HepG2 (cell line): ENCODE measurements around the gene GGNBP2. TPM values are rescaled to one million over a fixed set of nuclear protein-coding genes. Genes with fewer than 3 reads are reported as not detected.

Source experiments
- CREB1 ChIP-seq, 2 experiments: fragments of 450-650 bp in 1 of 2; IDR thresholded peaks; 2 replicates each; pipeline ENCODE4 v1.6.1; 2016 to 2017; ENCODE audit warnings: control low read depth in 1 of 2, mild to moderate bottlenecking in 1 of 2, missing compliant biosample characterization in 1 of 2, missing genetic modification characterization in 1 of 2
- SALL2 ChIP-seq: sonication (generic); formaldehyde crosslinking; IDR thresholded peaks from 2 replicates; pipeline ENCODE4 v1.8.1; 2023; ENCODE audit warnings: mild to moderate bottlenecking, missing genetic modification reagents, inconsistent platforms
- SATB2 ChIP-seq: sonication (generic); formaldehyde crosslinking; IDR thresholded peaks from 2 replicates; pipeline ENCODE4 v1.5.0; 2020; ENCODE audit warnings: missing genetic modification reagents
- THYN1 ChIP-seq: sonication (generic); formaldehyde crosslinking; IDR thresholded peaks from 2 replicates; pipeline ENCODE4 v1.8.1; 2023; ENCODE audit warnings: low read depth, mild to moderate bottlenecking, moderate library complexity, missing genetic modification reagents, borderline replicate concordance
- ZFP62 ChIP-seq: sonication (generic); formaldehyde crosslinking; IDR thresholded peaks from 2 replicates; pipeline ENCODE4 v1.4.0; 2020; ENCODE audit warnings: missing genetic modification reagents
- ZFP90 ChIP-seq: sonication (generic); formaldehyde crosslinking; IDR thresholded peaks from 2 replicates; pipeline ENCODE4 v1.8.0; 2022; ENCODE audit warnings: missing genetic modification reagents, mild to moderate bottlenecking, inconsistent platforms, borderline replicate concordance
- ZNF180 ChIP-seq: sonication (generic); formaldehyde crosslinking; IDR thresholded peaks from 2 replicates; pipeline ENCODE4 v1.4.0; 2020; ENCODE audit warnings: low read depth, missing genetic modification reagents, borderline replicate concordance
- ZNF441 ChIP-seq: sonication (generic); formaldehyde crosslinking; IDR thresholded peaks from 2 replicates; pipeline ENCODE4 v1.7.0; 2021; ENCODE audit warnings: missing genetic modification reagents, borderline replicate concordance
- ZNF557 ChIP-seq: sonication (generic); formaldehyde crosslinking; IDR thresholded peaks from 2 replicates; pipeline ENCODE4 v1.4.0; 2020; ENCODE audit warnings: missing genetic modification reagents
- ZNF780A ChIP-seq: sonication (generic); formaldehyde crosslinking; IDR thresholded peaks from 2 replicates; pipeline ENCODE4 v1.8.0; 2022; ENCODE audit warnings: mild to moderate bottlenecking, missing genetic modification reagents, moderate library complexity
- ZNF792 ChIP-seq: IDR thresholded peaks from 2 replicates; pipeline ENCODE4 v1.6.1; 2016
- polyA plus RNA-seq, 8 experiments: library from polyadenylated mRNA; depleted of rRNA in 3 of 8; stranded (reverse) in 7 of 8; unstranded in 1 of 8; fragments of >200 nt; fragmentation: Illumina TruSeq in 4 of 8; extraction: Trizol in 4 of 8; gene quantifications; 2 replicates each; pipeline versions ENCODE4 v1.2.1 to v1.2.3, GENCODE V29; 2011 to 2016; ENCODE audit warnings: low read depth in 4 of 8, missing spikeins in 1 of 8, mixed read lengths in 1 of 8; ENCODE audit not compliant: insufficient read depth in 1 of 8
- total RNA-seq, 5 experiments: library from RNA; depleted of rRNA; stranded (reverse); fragments of >200 nt; fragmentation: Illumina TruSeq; extraction: Trizol; gene quantifications; 2 replicates each; pipeline ENCODE4 v1.2.3, GENCODE V29; 2016; ENCODE audit warnings: low read depth in 1 of 5
- TF ChIP-seq, protein P1 (sequence below): sonication (generic); formaldehyde crosslinking; IDR thresholded peaks from 2 replicates; pipeline ENCODE4 v1.9.0; 2021; ENCODE audit warnings: missing genetic modification reagents, borderline replicate concordance
- TF ChIP-seq, protein P2 (sequence below): sonication (generic); formaldehyde crosslinking; conservative IDR thresholded peaks from 2 replicates; pipeline ENCODE4 v1.8.1; 2023; ENCODE audit warnings: missing genetic modification reagents
- TF ChIP-seq, protein P3 (sequence below): IDR thresholded peaks from 2 replicates; pipeline ENCODE4 v1.6.1; 2016; ENCODE audit warnings: low read depth, control low read depth
- TF ChIP-seq, protein P4 (sequence below): sonication (generic); formaldehyde crosslinking; conservative IDR thresholded peaks from 2 replicates; pipeline ENCODE4 v1.5.0; 2020; ENCODE audit warnings: missing genetic modification reagents
- TF ChIP-seq, protein P5 (sequence below): sonication (generic); formaldehyde crosslinking; IDR thresholded peaks from 2 replicates; pipeline ENCODE4 v1.4.0; 2020; ENCODE audit warnings: low read depth, mild to moderate bottlenecking, missing genetic modification reagents
- TF ChIP-seq, protein P6 (sequence below): sonication (generic); formaldehyde crosslinking; IDR thresholded peaks from 2 replicates; pipeline ENCODE4 v1.5.0; 2020; ENCODE audit warnings: missing genetic modification reagents, mild to moderate bottlenecking, borderline replicate concordance
- TF ChIP-seq, protein P7 (sequence below): sonication (generic); formaldehyde crosslinking; IDR thresholded peaks from 2 replicates; pipeline ENCODE4 v1.5.0; 2020; ENCODE audit warnings: missing genetic modification reagents

GGNBP2 gene
- total and polyA plus RNA-seq, 2 of the 13 experiments (the other 11 are each of a cell fraction or from before 2014, with no cell fraction given), result 53.3 to 84.2 TPM

DNA sequence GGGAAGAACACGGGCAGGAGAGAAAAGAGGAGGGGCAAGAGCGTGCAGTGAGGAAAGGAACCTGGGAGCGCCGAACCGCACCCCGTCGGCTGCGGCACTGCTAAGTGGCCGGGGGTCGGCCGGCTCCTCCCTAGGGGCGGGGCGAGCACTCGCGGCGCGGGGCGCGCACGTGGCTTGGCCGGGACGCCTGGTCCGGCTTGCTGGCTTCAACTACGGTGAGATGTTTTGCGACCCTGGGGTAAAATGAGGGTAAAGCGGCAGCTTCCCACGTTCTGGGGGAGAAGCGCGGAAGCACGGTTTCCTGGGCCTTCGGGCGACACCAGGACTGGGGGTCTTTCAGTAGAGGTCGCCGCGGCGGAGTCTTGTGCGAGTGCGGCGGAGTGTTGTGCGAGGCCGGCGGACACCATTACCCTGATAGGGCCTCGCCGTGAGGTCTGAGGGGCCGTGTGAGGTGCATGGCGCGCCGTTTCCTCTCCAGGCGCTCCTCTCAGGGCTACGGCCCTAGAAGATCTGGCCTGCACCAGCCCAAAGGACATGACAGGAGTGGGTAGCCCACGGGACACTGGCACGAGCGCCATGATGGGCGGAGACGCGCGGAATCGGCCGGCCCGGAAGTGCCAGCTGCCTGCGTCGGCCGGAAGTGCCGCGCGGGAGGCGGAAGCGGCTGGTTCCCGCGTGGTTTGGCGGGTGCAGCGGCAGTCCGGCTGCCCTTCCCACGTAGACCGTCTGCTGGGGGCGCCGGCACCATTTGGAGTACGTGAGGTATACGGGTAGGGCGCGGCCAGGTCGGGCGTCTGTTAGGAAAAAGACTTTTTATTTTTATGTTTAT is 9.7 kb upstream of the GGNBP2 start, which contains the start of the genes MYO19 and PIGW (continued):
- TF ChIP-seq, protein P1, sequence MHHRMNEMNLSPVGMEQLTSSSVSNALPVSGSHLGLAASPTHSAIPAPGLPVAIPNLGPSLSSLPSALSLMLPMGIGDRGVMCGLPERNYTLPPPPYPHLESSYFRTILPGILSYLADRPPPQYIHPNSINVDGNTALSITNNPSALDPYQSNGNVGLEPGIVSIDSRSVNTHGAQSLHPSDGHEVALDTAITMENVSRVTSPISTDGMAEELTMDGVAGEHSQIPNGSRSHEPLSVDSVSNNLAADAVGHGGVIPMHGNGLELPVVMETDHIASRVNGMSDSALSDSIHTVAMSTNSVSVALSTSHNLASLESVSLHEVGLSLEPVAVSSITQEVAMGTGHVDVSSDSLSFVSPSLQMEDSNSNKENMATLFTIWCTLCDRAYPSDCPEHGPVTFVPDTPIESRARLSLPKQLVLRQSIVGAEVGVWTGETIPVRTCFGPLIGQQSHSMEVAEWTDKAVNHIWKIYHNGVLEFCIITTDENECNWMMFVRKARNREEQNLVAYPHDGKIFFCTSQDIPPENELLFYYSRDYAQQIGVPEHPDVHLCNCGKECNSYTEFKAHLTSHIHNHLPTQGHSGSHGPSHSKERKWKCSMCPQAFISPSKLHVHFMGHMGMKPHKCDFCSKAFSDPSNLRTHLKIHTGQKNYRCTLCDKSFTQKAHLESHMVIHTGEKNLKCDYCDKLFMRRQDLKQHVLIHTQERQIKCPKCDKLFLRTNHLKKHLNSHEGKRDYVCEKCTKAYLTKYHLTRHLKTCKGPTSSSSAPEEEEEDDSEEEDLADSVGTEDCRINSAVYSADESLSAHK (CRISPR knock-in tag), result no peak
- 0 out of 2 replicates have a peak, but pooled peaks have one; percentile 70 for TF ChIP-seq SATB2 (CRISPR knock-in tag)
- TF ChIP-seq ZNF441 (CRISPR knock-in tag), result no peak; the same call in 1 of the 2 replicates
- TF ChIP-seq, protein P2, sequence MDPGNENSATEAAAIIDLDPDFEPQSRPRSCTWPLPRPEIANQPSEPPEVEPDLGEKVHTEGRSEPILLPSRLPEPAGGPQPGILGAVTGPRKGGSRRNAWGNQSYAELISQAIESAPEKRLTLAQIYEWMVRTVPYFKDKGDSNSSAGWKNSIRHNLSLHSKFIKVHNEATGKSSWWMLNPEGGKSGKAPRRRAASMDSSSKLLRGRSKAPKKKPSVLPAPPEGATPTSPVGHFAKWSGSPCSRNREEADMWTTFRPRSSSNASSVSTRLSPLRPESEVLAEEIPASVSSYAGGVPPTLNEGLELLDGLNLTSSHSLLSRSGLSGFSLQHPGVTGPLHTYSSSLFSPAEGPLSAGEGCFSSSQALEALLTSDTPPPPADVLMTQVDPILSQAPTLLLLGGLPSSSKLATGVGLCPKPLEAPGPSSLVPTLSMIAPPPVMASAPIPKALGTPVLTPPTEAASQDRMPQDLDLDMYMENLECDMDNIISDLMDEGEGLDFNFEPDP, result peak; percentile 94; the same call in 1 of the 2 replicates
- peak; percentile 84 for TF ChIP-seq ZFP90 (CRISPR knock-in tag)
- peak; percentile 67 for TF ChIP-seq ZNF792
- TF ChIP-seq ZFP62, result no peak
- TF ChIP-seq, protein P3, sequence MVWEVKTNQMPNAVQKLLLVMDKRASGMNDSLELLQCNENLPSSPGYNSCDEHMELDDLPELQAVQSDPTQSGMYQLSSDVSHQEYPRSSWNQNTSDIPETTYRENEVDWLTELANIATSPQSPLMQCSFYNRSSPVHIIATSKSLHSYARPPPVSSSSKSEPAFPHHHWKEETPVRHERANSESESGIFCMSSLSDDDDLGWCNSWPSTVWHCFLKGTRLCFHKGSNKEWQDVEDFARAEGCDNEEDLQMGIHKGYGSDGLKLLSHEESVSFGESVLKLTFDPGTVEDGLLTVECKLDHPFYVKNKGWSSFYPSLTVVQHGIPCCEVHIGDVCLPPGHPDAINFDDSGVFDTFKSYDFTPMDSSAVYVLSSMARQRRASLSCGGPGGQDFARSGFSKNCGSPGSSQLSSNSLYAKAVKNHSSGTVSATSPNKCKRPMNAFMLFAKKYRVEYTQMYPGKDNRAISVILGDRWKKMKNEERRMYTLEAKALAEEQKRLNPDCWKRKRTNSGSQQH (CRISPR knock-in tag), result no peak
- 0 out of 2 replicates have a peak, but pooled peaks have one; percentile 24 for TF ChIP-seq THYN1 (CRISPR knock-in tag)
- no peak for TF ChIP-seq ZNF180 (CRISPR knock-in tag)
- peak; percentile 86 for TF ChIP-seq ZNF780A (CRISPR knock-in tag)
- TF ChIP-seq CREB1 (IDR thresholded peaks at IDR 0.05), result peak; percentile 60
- TF ChIP-seq CREB1 (CRISPR knock-in tag; IDR thresholded peaks at IDR 0.05), result peak; percentile 73; the same call in 1 of the 2 replicates
- TF ChIP-seq, protein P4, sequence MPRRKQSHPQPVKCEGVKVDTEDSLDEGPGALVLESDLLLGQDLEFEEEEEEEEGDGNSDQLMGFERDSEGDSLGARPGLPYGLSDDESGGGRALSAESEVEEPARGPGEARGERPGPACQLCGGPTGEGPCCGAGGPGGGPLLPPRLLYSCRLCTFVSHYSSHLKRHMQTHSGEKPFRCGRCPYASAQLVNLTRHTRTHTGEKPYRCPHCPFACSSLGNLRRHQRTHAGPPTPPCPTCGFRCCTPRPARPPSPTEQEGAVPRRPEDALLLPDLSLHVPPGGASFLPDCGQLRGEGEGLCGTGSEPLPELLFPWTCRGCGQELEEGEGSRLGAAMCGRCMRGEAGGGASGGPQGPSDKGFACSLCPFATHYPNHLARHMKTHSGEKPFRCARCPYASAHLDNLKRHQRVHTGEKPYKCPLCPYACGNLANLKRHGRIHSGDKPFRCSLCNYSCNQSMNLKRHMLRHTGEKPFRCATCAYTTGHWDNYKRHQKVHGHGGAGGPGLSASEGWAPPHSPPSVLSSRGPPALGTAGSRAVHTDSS (CRISPR knock-in tag), result no peak
- TF ChIP-seq, protein P5, sequence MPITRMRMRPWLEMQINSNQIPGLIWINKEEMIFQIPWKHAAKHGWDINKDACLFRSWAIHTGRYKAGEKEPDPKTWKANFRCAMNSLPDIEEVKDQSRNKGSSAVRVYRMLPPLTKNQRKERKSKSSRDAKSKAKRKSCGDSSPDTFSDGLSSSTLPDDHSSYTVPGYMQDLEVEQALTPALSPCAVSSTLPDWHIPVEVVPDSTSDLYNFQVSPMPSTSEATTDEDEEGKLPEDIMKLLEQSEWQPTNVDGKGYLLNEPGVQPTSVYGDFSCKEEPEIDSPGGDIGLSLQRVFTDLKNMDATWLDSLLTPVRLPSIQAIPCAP (CRISPR knock-in tag), result peak; percentile 57; the same call in 1 of the 2 replicates
- TF ChIP-seq ZNF557 (CRISPR knock-in tag), result 0 out of 2 replicates have a peak, but pooled peaks have one; percentile 19
- TF ChIP-seq, protein P6, sequence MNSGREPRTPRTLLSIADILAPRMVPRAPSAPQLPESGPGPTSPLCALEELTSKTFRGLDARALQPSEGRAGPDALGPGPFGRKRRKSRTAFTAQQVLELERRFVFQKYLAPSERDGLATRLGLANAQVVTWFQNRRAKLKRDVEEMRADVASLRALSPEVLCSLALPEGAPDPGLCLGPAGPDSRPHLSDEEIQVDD (CRISPR knock-in tag), result peak; percentile 63; the same call in 1 of the 2 replicates
- TF ChIP-seq, protein P7, sequence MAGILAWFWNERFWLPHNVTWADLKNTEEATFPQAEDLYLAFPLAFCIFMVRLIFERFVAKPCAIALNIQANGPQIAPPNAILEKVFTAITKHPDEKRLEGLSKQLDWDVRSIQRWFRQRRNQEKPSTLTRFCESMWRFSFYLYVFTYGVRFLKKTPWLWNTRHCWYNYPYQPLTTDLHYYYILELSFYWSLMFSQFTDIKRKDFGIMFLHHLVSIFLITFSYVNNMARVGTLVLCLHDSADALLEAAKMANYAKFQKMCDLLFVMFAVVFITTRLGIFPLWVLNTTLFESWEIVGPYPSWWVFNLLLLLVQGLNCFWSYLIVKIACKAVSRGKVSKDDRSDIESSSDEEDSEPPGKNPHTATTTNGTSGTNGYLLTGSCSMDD, result no peak
- TF ChIP-seq SALL2 (CRISPR knock-in tag), result peak; percentile 85
